Measurements from ENCODE around the gene NUDT3.
"Not testable (repeated sequence)": the region's sequence is repeated elsewhere in the genome, so short reads cannot be mapped to it uniquely, and the experiment has no call there.

Gene NUDT3

GRCh38 chr6:34388421-34388820, 4.0 kb downstream of the NUDT3 start:
- ATAC-seq (replicated peaks), result no peak
- H3K9me3 Mint-ChIP-seq, result no peaks in the 10 kb centered on the region
- H3K27ac Mint-ChIP-seq, result no peak overlapping the region
- no peaks in the 10 kb centered on the region for H3K27me3 Mint-ChIP-seq
- no peak overlapping the region for H3K4me3 Mint-ChIP-seq
- peaks cover 7% of the 10 kb centered on the region for H3K36me3 Mint-ChIP-seq (ENCODE audit: insufficient read depth)
- peaks cover 16 to 34% of the 10 kb centered on the region in 2 donors for H3K4me1 Mint-ChIP-seq (ENCODE audit: low read depth in 2 of 2)
- no peak for DNase-seq

GRCh38 chr6:34386316-34387137, 5.9 kb downstream of the NUDT3 start:
- DNase-seq (no peak), ATAC-seq (replicated peaks) (no peak)
- Mint-ChIP-seq H3K4me3 (no peak overlapping the region), H3K27me3 (no peaks in the 10 kb centered on the region), H3K9me3 (no peaks in the 10 kb centered on the region), H3K36me3 (ENCODE audit: insufficient read depth) (no peaks in the 10 kb centered on the region), H3K27ac (no peak overlapping the region), H3K4me1 (ENCODE audit: low read depth in 2 of 2) (peaks cover 13 to 27% of the 10 kb centered on the region in 2 donors)

GRCh38 chr6:34385793-34386195, 6.7 kb downstream of the NUDT3 start:
- Mint-ChIP-seq H3K9me3 (no peaks in the 10 kb centered on the region), H3K4me3 (no peak overlapping the region)

GRCh38 chr6:34384321-34385153, 7.9 kb downstream of the NUDT3 start:
- Mint-ChIP-seq H3K4me3 (no peak overlapping the region), H3K27ac (peak overlapping the region in 1 of 2 donors; percentile 55), H3K9me3 (no peaks in the 10 kb centered on the region), H3K36me3 (ENCODE audit: insufficient read depth) (no peaks in the 10 kb centered on the region), H3K4me1 (ENCODE audit: low read depth in 2 of 2) (peaks cover 13 to 38% of the 10 kb centered on the region in 2 donors), H3K27me3 (no peaks in the 10 kb centered on the region)
- DNase-seq (no peak), ATAC-seq (replicated peaks) (no peak)

More at GRCh38 chr6:34385793-34386195, 6.7 kb downstream of the NUDT3 start:
- no peaks in the 10 kb centered on the region for H3K27me3 Mint-ChIP-seq
- ATAC-seq (replicated peaks) (no peak), DNase-seq (no peak)
- H3K36me3 Mint-ChIP-seq (ENCODE audit: insufficient read depth), result no peaks in the 10 kb centered on the region
- no peak overlapping the region for H3K27ac Mint-ChIP-seq
- peaks cover 13 to 32% of the 10 kb centered on the region in 2 donors for H3K4me1 Mint-ChIP-seq (ENCODE audit: low read depth in 2 of 2)

DNA sequence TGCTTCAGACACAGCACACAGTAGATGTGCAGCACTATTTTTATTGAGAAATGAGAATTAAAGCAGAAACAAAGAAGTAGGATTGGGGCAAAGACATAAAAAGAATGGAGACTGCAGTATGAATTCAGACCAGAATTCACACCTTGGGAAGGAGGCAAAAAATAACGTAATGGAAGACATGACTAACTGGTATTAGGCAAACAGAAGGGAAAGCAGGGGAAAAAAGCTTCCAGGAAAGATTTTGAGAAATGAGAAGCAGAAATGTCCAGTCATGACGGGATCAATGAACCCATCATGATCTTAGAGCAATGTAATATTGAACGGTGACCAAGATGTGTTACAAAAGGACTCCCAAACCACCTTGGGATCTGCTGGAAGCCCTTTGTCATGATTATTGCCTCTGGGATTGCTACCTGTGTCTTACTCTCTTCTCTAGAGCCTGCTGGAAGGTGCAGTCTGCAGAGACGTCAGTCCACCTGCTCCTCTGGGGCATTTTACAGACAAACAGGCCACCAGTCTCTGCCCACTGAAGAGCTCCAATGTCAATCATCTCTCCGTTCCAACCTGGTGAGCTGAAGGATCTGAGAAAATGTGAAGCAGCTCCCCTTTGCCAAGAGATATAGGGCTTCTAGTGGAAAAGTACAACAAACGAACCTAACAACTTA, 8.7 kb downstream of the NUDT3 start:
- Mint-ChIP-seq H3K27ac (peak overlapping the region; percentile 3 to 55), H3K27me3 (no peaks in the 10 kb centered on the region), H3K4me3 (no peak overlapping the region), H3K36me3 (ENCODE audit: insufficient read depth) (no peaks in the 10 kb centered on the region), H3K9me3 (no peaks in the 10 kb centered on the region), H3K4me1 (ENCODE audit: low read depth in 2 of 2) (peaks cover 11 to 33% of the 10 kb centered on the region in 2 donors)
- ATAC-seq (replicated peaks), result no peak
- DNase-seq, result no peak

- no peak overlapping the region for H3K4me3 Mint-ChIP-seq
- DNase-seq (no peak), ATAC-seq (replicated peaks) (no peak)
- peak overlapping the region in 1 of 2 donors; percentile 3 for H3K27ac Mint-ChIP-seq
- no peaks in the 10 kb centered on the region for H3K36me3 Mint-ChIP-seq (ENCODE audit: insufficient read depth)
- H3K9me3 Mint-ChIP-seq, result no peaks in the 10 kb centered on the region
- H3K4me1 Mint-ChIP-seq (ENCODE audit: low read depth in 2 of 2), result peaks cover 14 to 34% of the 10 kb centered on the region in 2 donors
- no peaks in the 10 kb centered on the region for H3K27me3 Mint-ChIP-seq
Observed at GRCh38 chr6:34383161-34383631, 9.3 kb downstream of the NUDT3 start.

DNA sequence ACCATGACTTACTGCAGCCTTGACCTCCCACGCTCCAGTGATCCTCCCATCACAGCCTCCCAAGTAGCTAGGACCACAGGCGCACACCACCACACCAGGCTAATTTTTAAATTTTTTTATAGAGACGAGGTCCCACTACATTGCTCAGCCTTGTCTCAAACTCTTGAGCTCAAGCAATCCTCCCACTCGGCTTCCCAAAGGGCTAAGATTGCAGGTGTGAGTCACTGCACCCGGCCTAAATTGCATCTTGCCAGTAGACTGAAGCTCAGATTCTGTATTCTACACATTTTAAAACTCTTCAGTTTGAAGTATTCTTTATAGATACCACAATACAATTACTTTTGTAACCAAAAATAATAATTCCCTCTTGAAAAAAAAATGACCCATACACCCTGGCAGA, 11.4 kb downstream of the NUDT3 start:
- Mint-ChIP-seq H3K4me1 (ENCODE audit: low read depth in 2 of 2) (peaks cover 9 to 25% of the 10 kb centered on the region in 2 donors), H3K4me3 (no peak overlapping the region), H3K27me3 (no peaks in the 10 kb centered on the region), H3K36me3 (ENCODE audit: insufficient read depth) (no peaks in the 10 kb centered on the region), H3K27ac (no peak overlapping the region), H3K9me3 (no peaks in the 10 kb centered on the region)
- DNase-seq, result no peak
- no peak for ATAC-seq (replicated peaks)

GRCh38 chr6:34378470-34378869, 14.0 kb downstream of the NUDT3 start:
- Mint-ChIP-seq H3K36me3 (ENCODE audit: insufficient read depth) (no peaks in the 10 kb centered on the region), H3K4me3 (no peak overlapping the region)

GRCh38 chr6:34377984-34378383, 14.5 kb downstream of the NUDT3 start:
- Mint-ChIP-seq H3K9me3 (no peaks in the 10 kb centered on the region), H3K27ac (no peak overlapping the region), H3K27me3 (no peaks in the 10 kb centered on the region), H3K36me3 (ENCODE audit: insufficient read depth) (no peaks in the 10 kb centered on the region), H3K4me3 (no peak overlapping the region), H3K4me1 (ENCODE audit: low read depth in 2 of 2) (peaks cover 4 to 16% of the 10 kb centered on the region in 2 donors)
- DNase-seq, result no peak
- no peak for ATAC-seq (replicated peaks)

More at GRCh38 chr6:34378470-34378869, 14.0 kb downstream of the NUDT3 start:
- Mint-ChIP-seq H3K9me3 (no peaks in the 10 kb centered on the region), H3K4me1 (ENCODE audit: low read depth in 2 of 2) (peaks cover 7 to 17% of the 10 kb centered on the region in 2 donors), H3K27ac (no peak overlapping the region), H3K27me3 (no peaks in the 10 kb centered on the region)
- no peak for DNase-seq
- no peak for ATAC-seq (replicated peaks)

- not testable (repeated sequence) for H3K36me3 Mint-ChIP-seq (ENCODE audit: insufficient read depth); H3K27ac Mint-ChIP-seq; DNase-seq; H3K4me3 Mint-ChIP-seq; ATAC-seq (replicated peaks); H3K9me3 Mint-ChIP-seq; H3K27me3 Mint-ChIP-seq
- peaks cover 4 to 16% of the 10 kb centered on the region in 2 donors for H3K4me1 Mint-ChIP-seq (ENCODE audit: low read depth in 2 of 2)
Observed at GRCh38 chr6:34377571-34377970, 14.9 kb downstream of the NUDT3 start.

DNA sequence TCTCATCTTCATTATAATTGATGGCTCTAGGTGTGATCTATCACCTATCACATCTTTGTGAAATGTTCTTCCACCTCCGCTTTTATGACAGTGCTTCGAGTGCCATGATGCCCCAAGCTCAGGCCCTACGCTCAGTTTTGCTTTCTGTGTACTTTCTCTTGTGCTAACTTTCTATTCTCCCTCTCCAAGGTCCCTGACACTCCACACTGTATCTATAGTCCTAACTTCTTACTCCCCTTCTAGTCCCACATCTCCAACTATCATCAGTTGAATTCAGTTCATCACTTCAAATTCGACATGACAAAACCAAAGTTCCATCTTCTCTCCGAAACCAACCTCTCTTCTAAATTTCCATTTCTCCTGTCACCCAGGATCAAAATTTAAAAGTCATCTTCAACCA, 16.6 kb downstream of the NUDT3 start:
- Mint-ChIP-seq H3K4me1 (ENCODE audit: low read depth in 2 of 2) (peaks cover 7 to 11% of the 10 kb centered on the region in 2 donors), H3K27ac (no peak overlapping the region), H3K9me3 (no peaks in the 10 kb centered on the region), H3K4me3 (no peak overlapping the region), H3K27me3 (no peaks in the 10 kb centered on the region), H3K36me3 (ENCODE audit: insufficient read depth) (no peaks in the 10 kb centered on the region)
- DNase-seq, result no peak
- ATAC-seq (replicated peaks), result no peak

GRCh38 chr6:34374508-34374907, 18.0 kb downstream of the NUDT3 start:
- ATAC-seq (replicated peaks) (no peak), DNase-seq (no peak)
- Mint-ChIP-seq H3K4me1 (ENCODE audit: low read depth in 2 of 2) (peaks cover 8 to 10% of the 10 kb centered on the region in 2 donors), H3K27me3 (no peaks in the 10 kb centered on the region), H3K9me3 (no peaks in the 10 kb centered on the region), H3K4me3 (no peak overlapping the region), H3K27ac (no peak overlapping the region), H3K36me3 (ENCODE audit: insufficient read depth) (peaks cover 6% of the 10 kb centered on the region)

GRCh38 chr6:34374069-34374468, 18.4 kb downstream of the NUDT3 start:
- no peak for ATAC-seq (replicated peaks)
- no peaks in the 10 kb centered on the region for H3K27me3 Mint-ChIP-seq
- no peak overlapping the region for H3K4me3 Mint-ChIP-seq
- peaks cover 8 to 10% of the 10 kb centered on the region in 2 donors for H3K4me1 Mint-ChIP-seq (ENCODE audit: low read depth in 2 of 2)
- no peak for DNase-seq
- no peaks in the 10 kb centered on the region for H3K9me3 Mint-ChIP-seq
- no peak overlapping the region for H3K27ac Mint-ChIP-seq
- peaks cover 6% of the 10 kb centered on the region for H3K36me3 Mint-ChIP-seq (ENCODE audit: insufficient read depth)

Measured in effector memory CD8-positive, alpha-beta T cell (primary cell).